Umbilical cord (tissue), 2 donors: ENCODE results near the gene SLC2A11. TPM values are rescaled to one million over a fixed set of nuclear protein-coding genes. Genes with fewer than 3 reads are reported as not detected.

ENCODE experiments used
- DNase-seq: peaks from one replicate; pipeline ENCODE4 v3.0.0-alpha.2; 2015; ENCODE audit warnings: low spot score
- total RNA-seq: library from RNA; depleted of rRNA; stranded (reverse); fragments of >200 nt; gene quantifications from one replicate; pipeline ENCODE4 v1.2.3, GENCODE V29; 2014; ENCODE audit warnings: low replicate concordance; ENCODE audit not compliant: insufficient read depth

SLC2A11 gene, protein sequence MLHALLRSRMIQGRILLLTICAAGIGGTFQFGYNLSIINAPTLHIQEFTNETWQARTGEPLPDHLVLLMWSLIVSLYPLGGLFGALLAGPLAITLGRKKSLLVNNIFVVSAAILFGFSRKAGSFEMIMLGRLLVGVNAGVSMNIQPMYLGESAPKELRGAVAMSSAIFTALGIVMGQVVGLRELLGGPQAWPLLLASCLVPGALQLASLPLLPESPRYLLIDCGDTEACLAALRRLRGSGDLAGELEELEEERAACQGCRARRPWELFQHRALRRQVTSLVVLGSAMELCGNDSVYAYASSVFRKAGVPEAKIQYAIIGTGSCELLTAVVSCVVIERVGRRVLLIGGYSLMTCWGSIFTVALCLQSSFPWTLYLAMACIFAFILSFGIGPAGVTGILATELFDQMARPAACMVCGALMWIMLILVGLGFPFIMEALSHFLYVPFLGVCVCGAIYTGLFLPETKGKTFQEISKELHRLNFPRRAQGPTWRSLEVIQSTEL
- total RNA-seq = 6.7 TPM

DNA sequence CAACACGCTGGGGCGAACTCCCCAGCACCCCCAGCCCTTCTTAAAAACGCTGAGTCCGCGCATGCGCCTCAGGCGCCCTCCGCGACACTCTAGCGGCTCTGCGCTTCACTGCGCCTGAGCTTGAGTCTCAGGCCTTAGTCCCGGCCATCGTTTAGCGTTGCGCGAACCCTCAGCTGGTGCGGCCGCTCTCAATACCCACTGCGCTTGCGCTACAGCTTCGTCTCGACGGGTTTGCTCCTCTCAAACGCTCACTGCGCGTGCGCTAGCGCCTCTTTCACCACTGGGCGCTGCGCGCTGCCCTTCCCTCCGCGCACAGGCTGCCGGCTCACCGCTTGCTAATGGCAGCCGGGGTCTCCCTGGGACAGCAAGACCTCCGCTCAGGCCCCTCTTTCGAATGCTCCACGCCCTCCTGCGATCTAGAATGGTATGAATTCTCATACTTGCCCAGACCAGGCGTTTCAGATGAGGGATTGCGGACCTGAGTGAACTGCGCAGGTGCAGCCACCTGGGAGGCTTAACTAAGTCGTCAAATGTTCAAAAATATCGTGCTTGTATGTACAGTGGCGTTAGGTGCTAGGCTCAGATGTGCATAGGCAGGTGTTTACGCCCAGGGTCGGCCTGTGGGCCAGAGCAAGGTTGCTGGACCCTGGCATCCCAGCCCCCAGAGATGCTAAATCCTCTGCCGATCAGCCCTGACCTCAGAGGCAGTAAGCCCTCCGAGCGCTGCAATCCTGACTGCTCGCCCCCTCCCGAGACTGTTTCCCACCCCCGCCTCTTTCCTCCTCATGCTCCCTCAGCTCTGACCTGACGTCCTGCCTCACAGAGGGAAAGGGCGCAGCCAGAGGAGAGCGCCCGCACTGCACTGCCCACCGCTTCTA lies at the start of gene SLC2A11:
TSS of gene SLC2A11 (plus strand) at position 270 of the 878 bp plus-strand sequence. CDS start at position 395, 125 bp downstream.
- DNase-seq = peak; percentile 99

DNA sequence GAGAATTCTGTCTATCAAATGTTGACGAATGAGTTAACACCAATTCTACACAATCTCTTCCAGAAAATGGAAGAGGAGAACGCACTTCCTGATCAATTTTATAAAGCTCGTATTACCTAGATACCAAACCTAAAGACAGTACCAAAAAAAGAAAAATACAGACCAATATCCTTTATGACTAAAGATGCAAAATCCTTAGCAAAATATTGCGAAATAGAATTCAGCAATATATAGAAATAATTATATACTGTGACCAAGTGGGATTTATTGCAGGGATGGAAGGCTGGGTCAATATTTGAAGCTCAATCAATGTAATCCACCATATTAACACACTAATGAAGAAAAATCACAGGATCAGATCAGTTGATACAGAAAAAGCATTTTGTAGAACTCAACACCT lies 45.3 kb upstream of the SLC2A11 start:
- DNase-seq = no peak

DNA sequence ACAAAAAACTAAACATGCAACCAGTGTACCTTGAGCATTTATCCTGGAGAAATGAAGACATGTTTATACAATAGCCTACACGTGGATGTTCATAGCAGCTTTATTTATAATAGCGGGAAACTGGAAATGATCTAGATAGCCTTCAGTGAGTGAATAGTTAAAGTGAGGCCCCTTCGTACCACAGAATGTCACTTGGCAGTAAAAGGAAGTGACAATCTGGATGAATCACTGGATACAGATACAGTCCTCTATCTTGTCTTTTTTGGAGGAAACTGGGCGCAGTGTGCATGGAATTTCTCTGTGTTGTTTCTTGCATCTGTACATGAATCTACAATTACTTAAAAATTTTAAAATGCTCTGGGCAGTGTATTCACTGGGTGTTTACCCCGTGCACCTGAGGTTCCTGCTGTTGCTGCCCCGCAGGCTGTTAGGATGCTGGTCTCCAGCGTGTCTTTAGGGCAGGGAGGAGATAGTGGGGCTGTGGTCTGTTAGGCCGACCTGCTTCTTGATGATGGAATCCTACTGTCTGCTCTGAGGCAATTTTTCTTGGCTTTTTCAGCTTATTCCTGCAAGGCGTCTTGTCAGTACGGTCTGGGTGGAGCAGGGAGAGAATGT lies 42.0 kb upstream of the SLC2A11 start:
- no peak for DNase-seq

DNA sequence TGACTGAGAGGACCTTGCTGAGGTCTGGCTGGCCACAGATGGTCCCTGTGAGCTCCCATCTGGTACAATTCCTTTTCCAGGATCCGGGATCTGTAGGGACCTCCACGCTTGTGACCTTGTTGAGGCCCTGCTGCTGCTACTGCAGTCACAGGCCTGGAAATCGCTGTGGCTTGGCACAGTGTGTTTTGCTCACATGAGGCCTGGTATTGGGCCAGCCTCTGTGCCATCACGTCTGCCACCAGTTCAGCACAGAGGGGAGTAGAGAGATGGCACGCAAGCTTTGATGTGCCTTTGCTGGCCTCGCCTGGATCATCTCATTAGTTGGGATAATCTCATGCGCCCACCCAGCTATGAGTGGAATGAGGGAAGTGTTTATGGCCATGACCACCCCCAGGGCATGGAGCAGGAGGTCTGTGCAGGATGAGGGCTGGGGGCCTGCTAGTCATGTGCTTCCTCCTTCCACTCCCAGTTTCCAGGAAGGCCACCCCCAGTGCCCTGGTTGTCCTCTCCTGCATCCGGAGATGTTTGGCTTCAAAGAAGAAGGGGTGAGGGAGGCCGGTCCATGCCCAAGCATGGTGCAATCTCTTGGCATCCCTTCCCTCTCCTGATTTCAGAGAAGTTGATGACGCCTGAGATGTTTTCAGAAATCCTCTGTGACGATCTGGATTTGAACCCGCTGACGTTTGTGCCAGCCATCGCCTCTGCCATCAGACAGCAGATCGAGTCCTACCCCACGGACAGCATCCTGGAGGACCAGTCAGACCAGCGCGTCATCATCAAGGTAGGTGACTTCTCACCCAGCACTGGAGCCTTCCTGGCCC lies 41.3 kb upstream of the SLC2A11 start:
- DNase-seq = no peak

DNA sequence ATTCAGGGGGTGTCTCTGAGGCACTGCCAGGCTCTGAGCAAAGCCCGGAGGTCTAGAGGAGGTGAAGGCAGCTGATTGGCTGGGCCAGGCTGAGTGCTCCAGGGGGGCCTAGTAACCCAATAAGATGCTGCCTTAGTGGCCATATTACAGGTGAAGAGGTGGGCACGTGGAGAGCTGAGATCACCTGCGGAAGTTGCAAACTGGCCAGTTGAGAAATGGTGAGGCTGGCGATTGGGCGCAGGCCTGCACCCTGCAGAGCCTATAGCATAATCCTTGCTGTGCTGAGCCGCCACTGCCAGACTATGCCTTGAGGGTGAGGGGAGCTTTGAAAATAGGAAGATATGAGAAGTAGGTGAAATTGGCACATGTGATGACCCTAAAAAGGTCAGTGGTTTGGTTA lies 40.5 kb upstream of the SLC2A11 start:
- no peak for DNase-seq

DNA sequence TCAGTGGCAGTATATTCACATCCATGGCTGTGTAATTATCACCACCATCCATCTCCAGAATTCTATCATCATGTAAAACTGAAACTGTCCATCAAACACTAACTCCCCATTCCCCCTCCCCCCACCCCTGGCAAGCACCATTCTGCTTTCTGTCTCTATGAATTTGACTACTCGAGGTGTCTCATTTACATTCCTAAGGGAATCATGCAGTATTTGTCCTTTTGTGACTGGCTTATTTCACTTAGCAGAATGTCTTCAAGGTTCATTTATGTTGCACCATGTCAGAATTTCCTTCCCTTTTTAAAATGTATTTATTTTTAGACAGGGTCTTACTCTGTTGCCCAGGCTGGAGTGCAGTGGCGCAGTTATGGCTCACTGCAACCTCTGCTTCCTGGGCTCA lies 39.1 kb upstream of the SLC2A11 start:
- no peak for DNase-seq

DNA sequence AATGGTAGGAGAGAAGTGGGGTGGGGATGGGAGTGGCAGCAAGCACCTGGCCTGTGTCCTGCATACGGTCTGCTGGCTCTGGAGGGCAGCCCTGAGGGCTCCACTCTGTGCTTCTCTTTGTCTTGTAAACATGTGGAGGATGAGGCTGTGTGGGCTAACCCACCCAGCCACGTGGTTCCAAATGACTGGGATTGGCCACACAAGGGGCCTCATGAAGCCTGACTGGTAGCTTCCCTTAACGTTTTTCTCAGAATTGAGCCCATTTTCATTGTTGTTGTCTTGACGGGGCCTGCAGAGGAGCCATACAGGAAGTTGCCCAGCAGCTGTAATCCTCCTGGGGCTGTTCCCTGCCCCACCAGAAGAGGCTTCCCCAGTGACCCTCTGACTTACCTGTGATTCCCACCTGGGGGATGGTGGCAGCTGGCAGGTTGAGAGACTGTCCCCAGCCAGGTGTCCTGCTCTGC lies 36.9 kb upstream of the SLC2A11 start:
- DNase-seq = no peak

DNA sequence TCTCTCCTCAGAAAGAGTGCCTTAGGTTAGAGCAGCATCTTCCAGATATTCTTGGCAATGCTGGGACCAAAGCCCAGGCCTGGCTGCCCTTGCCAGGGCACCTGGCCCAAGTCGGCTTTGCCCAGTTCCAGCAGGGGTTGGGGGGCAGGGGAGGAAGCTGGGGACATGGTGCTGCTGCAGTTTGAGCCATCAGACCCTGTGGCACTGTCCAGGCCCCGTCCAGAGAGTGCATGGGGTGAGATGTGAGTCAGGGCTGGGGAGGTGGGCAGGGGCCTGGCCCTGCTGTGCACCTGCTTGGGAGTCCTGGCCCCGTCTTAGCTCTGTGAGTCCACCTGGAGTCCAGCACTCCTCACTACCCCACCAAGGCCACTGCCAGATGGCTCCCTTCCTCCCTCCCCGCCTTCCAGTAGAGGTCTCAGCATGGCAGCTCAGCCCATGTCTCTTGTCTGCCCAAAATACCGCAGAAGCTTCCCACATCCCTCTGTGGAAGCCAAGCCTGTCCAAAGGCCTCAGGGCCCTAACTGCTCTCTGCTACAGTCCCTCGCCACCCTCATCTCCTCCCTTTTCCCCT lies 35.5 kb upstream of the SLC2A11 start:
- DNase-seq = no peak

DNA sequence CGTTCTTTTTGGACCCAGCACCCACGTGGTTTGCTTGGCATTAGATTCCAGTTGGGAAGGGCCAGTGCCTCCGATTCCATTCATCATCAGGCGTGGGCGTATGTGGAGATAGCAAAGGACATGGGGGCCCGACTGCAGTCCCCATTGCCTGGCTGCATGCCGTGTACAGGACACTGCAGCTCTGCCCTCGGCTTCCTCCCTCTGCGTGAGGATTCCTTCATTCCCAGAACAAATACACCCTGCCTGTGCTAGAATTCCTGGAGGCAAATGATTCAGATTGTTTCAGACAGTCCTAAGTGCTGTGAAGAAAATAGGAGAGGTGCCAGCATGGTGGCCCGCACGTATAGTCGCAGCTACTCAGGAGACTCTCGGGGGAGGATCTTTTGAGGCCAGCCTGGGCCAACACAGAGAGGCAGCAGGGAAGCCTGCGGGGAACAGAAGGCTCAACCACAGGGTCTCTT lies 34.3 kb upstream of the SLC2A11 start:
- DNase-seq = no peak

DNA sequence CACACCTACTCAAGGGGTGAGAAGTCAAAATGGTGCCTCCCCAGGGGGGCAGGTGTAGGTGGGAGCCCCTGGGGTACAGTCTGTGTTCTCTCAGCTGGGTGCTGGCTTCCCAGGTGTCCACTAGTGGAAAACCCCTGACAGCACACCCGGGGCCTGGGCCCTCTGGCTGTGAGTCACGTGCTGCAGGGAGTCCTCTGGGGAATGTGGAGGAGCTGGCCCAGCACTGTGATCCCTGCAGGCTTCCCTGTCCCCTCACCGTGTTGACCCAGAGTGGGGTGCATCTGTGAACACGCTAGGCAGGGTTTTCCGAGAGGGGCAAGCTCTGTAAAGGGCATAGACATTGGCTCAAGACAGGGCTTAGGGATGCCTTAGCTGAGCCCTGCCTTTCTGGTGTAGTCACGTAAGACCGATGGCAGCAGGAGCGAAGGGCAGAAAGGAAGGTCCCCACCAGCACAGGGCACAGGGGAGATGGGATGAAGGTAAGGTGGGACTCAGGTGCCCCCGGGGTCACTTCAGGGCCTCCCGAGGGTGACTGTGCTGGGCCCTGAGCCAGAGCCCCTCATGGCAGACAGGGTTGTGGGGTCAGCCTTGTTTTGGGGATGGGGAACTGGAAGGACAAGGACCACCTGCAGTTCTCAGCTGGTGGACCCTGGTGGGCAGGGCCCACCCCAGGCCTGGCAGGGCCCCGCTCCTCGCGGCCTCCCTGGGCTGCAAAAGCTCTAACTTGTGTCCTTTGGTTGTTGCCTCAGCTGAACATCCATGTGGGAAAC lies 33.0 kb upstream of the SLC2A11 start:
- DNase-seq = no peak

DNA sequence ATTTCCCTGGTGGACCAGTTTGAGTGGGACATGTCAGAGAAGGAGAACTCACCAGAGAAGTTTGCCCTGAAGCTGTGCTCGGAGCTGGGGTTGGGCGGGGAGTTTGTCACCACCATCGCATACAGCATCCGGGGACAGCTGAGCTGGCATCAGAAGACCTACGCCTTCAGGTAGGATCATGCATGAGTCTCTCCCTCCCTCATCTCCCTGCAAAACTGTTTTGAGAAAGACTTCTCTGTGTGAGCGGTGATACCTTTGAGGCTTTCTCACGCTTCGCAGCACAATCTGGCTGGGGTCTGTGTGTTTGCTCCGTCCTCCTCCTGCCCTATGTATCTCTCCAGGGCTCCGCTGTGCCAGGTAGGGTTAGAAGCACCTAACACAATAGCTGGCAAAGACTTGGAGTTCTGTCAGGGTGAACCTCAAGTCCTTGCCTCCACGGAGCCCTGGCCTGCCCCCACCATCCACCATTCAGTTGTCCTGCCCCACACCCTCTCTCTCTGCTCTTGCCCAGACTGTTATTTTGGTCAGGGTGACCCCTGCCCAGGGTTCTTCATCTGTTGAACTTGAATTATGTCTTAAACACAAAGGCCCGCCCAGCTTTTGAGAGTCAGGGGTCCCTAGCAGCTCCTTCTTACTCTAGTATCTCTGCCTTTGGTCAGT lies 32.3 kb upstream of the SLC2A11 start:
- DNase-seq = no peak

DNA sequence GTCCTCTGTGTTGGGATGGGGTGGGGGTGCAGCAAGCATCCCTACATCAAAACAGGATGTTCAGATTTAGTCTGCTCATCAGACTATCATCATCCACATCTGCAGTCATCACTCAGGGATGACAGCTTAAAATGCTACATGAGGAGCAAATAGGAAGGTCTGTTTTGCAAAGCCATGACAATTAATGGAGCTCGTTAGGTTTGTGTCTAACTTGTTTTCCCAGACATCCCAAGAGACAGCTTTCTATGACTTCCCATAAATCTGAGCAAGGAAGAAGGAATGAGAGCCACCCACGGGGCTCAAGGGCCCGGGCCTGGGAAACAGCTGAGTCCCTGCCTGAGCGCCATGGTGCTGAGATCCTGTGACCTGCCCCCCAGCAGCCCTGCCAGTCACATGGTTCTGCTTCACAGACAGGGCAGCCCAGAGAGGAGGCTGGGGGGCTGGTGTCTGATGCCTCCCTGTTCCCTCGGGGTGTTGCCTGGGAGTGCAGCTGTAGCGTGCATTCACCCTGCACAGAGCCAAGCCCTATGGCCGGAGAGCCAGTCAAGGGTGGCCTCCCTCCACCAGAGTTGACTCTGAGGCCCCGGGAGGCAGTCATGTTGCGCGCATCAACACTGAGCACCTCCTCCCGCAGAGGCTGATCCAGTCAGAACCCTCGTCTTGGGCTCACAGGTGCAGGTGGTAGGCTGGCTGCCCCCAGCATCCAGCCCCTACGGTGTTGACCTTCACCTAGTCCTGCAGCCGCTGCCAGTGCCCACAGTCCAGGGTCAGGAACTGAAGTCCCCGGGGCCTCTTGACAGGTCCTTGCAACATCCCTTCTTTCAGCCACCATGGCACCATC lies 30.9 kb upstream of the SLC2A11 start:
- no peak for DNase-seq

DNA sequence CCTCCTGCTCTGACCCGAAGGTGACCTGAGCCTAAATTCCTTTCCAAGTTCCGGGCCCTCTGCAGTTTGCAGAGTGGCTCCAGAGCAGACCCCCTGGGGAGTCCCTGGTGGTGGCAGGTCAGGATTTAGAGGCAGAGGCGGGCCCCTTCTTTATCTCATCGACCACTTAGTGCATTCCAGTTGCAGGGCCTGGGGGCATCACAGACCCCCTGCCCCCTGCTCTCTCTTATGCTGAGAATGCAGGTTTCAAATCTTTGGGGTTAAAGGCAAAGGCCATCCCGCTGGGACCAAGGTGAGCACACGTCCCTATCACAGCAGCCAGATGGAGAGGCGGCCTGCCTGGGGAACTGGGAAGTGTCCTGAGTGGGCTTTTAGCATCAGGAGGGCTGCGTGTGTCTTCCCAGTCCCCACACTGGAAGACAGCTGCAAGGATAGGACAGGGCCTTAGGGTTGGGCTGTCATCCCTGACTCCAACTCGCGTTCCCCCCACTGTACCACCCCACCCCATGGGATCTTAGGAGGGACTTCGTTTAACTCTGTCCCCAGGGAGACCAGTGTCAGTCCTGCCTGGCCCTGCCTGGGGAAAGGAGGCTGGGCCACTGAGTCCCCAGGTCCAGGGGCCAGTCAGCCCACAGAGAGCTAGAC lies 30.2 kb upstream of the SLC2A11 start:
- DNase-seq = no peak

DNA sequence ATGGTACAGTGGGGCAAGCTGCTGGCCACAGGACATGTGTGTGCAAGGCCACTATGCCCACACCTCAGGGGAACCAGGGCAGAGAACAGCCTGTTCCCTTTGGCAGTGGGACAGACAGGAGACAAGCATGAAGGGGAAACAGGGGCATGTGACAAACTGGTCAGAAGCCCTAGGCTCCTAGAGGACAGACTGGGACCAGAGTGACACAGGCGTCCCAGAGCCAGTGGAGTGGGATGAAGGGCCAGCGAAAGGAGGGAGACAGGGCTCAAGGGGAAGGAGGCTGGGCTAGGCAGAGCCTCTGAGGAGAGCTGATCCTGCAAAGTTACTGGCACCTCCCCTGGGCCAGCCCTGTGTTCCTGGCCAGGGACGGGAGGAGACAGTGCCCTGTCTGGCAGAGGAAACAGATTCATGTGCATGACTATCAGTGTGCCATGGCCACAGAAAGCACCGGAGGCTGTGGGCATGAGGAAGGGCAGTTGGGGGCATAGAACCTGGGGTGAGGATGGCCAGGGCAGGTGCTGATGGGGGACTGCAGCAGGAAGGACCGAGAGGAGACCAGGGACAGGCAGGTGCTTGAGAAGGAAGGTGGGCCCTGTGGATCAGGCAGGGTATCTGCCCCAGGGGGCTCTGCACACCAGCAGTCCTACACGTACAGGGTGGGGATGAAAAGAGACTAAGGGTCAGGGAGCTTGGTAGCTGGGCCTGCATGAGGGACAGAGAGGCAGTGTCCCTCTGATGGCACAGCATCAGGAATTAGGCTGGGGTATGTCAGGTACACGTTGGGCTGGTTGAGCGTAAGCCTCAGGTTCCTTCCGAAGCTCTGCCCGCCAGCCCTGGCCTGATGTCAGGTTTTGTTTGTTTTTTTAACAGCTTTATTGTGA lies 28.6 kb upstream of the SLC2A11 start:
- DNase-seq = no peak

DNA sequence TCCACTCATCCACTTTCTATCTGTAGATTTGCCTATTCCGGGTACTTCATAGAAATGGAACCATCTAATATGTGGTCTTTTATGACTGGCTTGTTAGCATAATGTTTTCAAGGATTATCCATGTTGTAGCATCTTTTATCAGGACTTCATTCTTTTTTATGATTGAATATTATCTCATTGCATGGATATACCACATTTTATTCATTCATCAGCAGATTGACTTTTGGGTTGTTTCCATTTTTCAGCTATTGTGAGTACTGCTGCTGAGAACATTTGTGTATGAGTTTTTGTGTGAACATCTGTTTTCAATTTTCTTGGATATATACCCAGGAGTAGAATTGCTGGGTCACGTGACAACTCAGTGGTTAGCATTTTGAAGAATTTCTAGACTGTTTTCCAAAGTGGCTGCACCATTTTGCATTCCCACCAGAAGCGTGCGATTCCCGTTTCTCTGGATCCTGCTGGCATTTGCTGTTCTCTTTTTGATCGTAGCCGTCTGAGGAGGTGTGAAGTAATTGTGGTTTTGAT lies 27.8 kb upstream of the SLC2A11 start:
- DNase-seq = peak; percentile 47

DNA sequence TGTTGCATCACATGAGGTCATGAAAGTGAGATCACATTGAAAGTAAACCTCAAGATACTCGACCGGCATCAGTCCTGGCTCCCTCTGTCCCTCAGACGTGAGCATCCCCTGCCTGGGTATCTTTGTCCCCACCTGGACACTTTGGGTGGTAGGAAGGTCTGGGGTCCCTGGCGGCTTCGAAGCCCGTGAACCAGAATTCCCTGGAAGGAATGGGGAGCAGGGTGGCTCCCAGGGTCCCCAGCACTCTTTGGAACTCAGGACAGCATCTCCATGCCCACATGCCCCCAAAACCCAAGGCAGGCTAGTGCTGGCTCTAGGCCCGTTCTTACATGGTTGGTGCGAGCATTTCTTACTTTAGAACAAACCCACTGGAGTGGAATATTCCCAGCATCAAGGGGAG lies 26.4 kb upstream of the SLC2A11 start:
- no peak for DNase-seq

DNA sequence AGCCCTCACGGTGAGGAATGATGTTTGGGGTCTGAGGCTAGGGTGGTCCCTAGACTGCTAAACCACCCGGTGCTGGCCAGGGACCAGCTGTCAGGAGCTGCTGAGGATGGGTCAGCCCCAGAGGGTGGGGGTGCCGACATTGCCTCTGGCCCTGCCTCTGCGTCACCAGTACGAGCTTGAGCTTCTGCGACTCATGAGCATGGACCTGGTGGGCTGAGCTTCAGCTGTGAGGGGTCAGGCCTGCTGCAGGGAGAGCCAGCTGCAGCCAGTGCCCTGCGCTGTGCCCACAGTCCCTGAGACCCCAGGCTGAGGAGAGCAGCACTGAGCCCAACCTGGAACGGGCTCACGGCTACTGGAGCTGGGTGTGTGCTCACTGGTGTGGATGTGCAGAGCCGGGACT lies 25.9 kb upstream of the SLC2A11 start:
- DNase-seq = no peak
